Panc1 (cell line): Measurements from ENCODE around the gene OTOP3. TPM values are rescaled to one million over a fixed set of nuclear protein-coding genes. Genes with fewer than 3 reads are reported as not detected.

Experiments
- ATAC-seq: fragments of 200-7000 bp; cut with Tn5 transposase; 2 replicates; pipeline ENCODE4 v1.9.1; 2020; ENCODE audit warnings: mild to moderate bottlenecking, moderate library complexity
- BruUV-seq: library from RNA; stranded (reverse); fragments of 400-500 nt; replicated peaks from 2 replicates; lab custom pipeline; 2021; lab: Mats Ljungman, UMichigan
- CTCF ChIA-PET: fragments of 300-600 bp; sonication (Branson Sonifier 250); formaldehyde crosslinking; loops from one replicate; lab custom pipeline; 2022; ENCODE audit warnings: antibody characterized with exemption; lab: Charles Lee
- POLR2A ChIA-PET: fragments of 300-600 bp; sonication (Branson Sonifier 250); formaldehyde crosslinking; loops from one replicate; lab custom pipeline; 2022; ENCODE audit warnings: antibody characterized with exemption; lab: Charles Lee
- DNase-seq: peaks from one replicate; pipeline ENCODE4 v3.0.0-alpha.2; 2010; ENCODE audit warnings: low read depth, low spot score
- H3K27ac ChIP-seq: 2 replicates; pipeline ENCODE4 v1.5.1; 2011; ENCODE audit warnings: mild to moderate bottlenecking, low read length, inconsistent platforms
- H3K27me3 ChIP-seq: fragments of 200-500 bp; sonication (Bioruptor generic); 2 replicates; pipeline ENCODE4 v1.6.0; 2014; ENCODE audit warnings: low read length, inconsistent platforms; ENCODE audit not compliant: control insufficient read depth, insufficient read depth
- H3K36me3 ChIP-seq: fragments of 200-500 bp; sonication (Bioruptor generic); 2 replicates; pipeline ENCODE4 v1.5.1; 2014; ENCODE audit warnings: inconsistent platforms, mild to moderate bottlenecking, low read length, moderate library complexity; ENCODE audit not compliant: control insufficient read depth, insufficient read depth
- H3K4me1 ChIP-seq: 2 replicates; pipeline ENCODE4 v1.5.1; 2011; ENCODE audit warnings: inconsistent platforms, mild to moderate bottlenecking, low read length, moderate library complexity; ENCODE audit not compliant: control insufficient read depth, insufficient read depth
- H3K4me3 ChIP-seq, 2 experiments: 2 replicates each; pipeline ENCODE4 v1.5.1; 2011 to 2012; ENCODE audit warnings: low read depth in 2 of 2, low read length in 2 of 2, mild to moderate bottlenecking in 2 of 2, inconsistent platforms in 1 of 2, moderate library complexity in 1 of 2
- H3K9me3 ChIP-seq: fragments of 200-500 bp; sonication (Bioruptor generic); 2 replicates; pipeline ENCODE4 v1.5.1; 2014; ENCODE audit warnings: low read depth, mild to moderate bottlenecking, inconsistent platforms, low read length, moderate library complexity; ENCODE audit not compliant: control insufficient read depth, insufficient read depth
- CTCF ChIP-seq: fragments of 450-650 bp; IDR thresholded peaks from 2 replicates; pipeline ENCODE4 v1.5.1; 2017; ENCODE audit warnings: mild to moderate bottlenecking
- POLR2AphosphoS5 ChIP-seq: IDR thresholded peaks from 2 replicates; pipeline ENCODE4 v1.6.1; 2012; ENCODE audit warnings: mild to moderate bottlenecking, low read depth, low read length, moderate library complexity
- REST ChIP-seq, 2 experiments: IDR thresholded peaks; 2 replicates each; pipeline ENCODE4 v1.6.1; 2011 to 2012; ENCODE audit warnings: low read depth in 2 of 2, control low read depth in 1 of 2, low read length in 1 of 2, mild to moderate bottlenecking in 1 of 2, moderate library complexity in 1 of 2; ENCODE audit not compliant: insufficient read depth in 1 of 2
- SIN3A ChIP-seq: IDR thresholded peaks from 2 replicates; pipeline ENCODE4 v1.6.1; 2012; ENCODE audit warnings: low read depth, mild to moderate bottlenecking, low read length, moderate library complexity, borderline replicate concordance; ENCODE audit not compliant: insufficient read depth
- TCF7L2 ChIP-seq: IDR thresholded peaks from 2 replicates; pipeline ENCODE4 v1.6.1; 2011; ENCODE audit warnings: mild to moderate bottlenecking, low read depth, low read length, inconsistent platforms
- in situ Hi-C: cut with HindIII; loops from 2 replicates; pipeline ENCODE4 v1.10.0; 2016; ENCODE audit warnings: low sequenced_read_pairs, low pct_unique_long_range_greater_than_20kb
- intact Hi-C: fragments of 100-400 bp; cut with micrococcal nuclease; formaldehyde crosslinking; loops from one replicate; pipeline ENCODE4 v1.10.0; 2022; ENCODE audit not compliant: unreplicated experiment
- total RNA-seq: library from RNA; stranded (reverse); gene quantifications from one replicate; pipeline ENCODE4 v1.2.1, GENCODE V29; 2021; ENCODE audit not compliant: unreplicated experiment

OTOP3 gene
- total RNA-seq, 1 experiment from 2014 or later, result not detected

GRCh38 chr17:74970395-74970794, 34.7 kb downstream of the OTOP3 start:
- ATAC-seq (peak; percentile 6; the same call in 1 of the 2 replicates), DNase-seq (no peak)
- no peaks in the 10 kb centered on the region for H3K9me3 ChIP-seq
- CTCF ChIA-PET, result interaction anchor here (1.8 kb wide), 1 partner anchor 8 kb away, joined by 10 read pairs; no protein-coding TSS in a partner anchor
- no peak overlapping the region for H3K27ac ChIP-seq
- no TSS peak for BruUV-seq
- POLR2A ChIA-PET, result interaction anchor here (0.6 kb wide), 2 partner anchors 97 to 435 kb away, joined by 4 read pairs; partner anchors contain the start of gene GRB2
- H3K4me1 ChIP-seq, result peaks cover 4% of the 10 kb centered on the region; the same call in 1 of the 2 replicates
- H3K4me3 ChIP-seq, result no peak overlapping the region
- H3K36me3 ChIP-seq, result no peaks in the 10 kb centered on the region
- H3K27me3 ChIP-seq, result no peaks in the 10 kb centered on the region
- intact Hi-C loops (loop anchor here (10.0 kb wide), 1 partner anchor 134 kb away; the partner anchor contains the start of gene ARMC7), in situ Hi-C loops (no loop called here)
- TF ChIP-seq POLR2AphosphoS5, result no peak
- no peak for TF ChIP-seq SIN3A
- TF ChIP-seq CTCF, result no peak
- TF ChIP-seq TCF7L2, result no peak
- no peak for TF ChIP-seq REST (IDR thresholded peaks at IDR 0.05; ENCODE audit: insufficient read depth in 1 of 2, low read depth in 2 of 2, low read length in 1 of 2)

- no peak for DNase-seq
- intact Hi-C loops (loop anchor here (10.0 kb wide), 1 partner anchor 134 kb away; the partner anchor contains the start of gene ARMC7), in situ Hi-C loops (no loop called here)
- Histone ChIP-seq H3K36me3 (no peaks in the 10 kb centered on the region), H3K4me1 (peaks cover 4% of the 10 kb centered on the region; the same call in 1 of the 2 replicates), H3K4me3 (peak overlapping the region; percentile 52 to 58), H3K9me3 (no peaks in the 10 kb centered on the region), H3K27me3 (no peaks in the 10 kb centered on the region), H3K27ac (no peak overlapping the region)
- no peak for ATAC-seq
- POLR2A ChIA-PET, result no interaction called here
- CTCF ChIA-PET, result interaction anchor here (0.5 to 1.8 kb wide), 5 partner anchors 9 to 321 kb away, joined by 3 to 10 read pairs (median 3); no protein-coding TSS in a partner anchor
- TF ChIP-seq REST (IDR thresholded peaks at IDR 0.05; ENCODE audit: insufficient read depth in 1 of 2, low read depth in 2 of 2, low read length in 1 of 2) (no peak), POLR2AphosphoS5 (no peak), CTCF (no peak)
- no TSS peak for BruUV-seq
Measured at GRCh38 chr17:74971069-74971841, 35.6 kb downstream of the OTOP3 start.
